ES-I3 (cell line): ENCODE results near the gene MZB1.
"Not testable (repeated sequence)": the region's sequence is repeated elsewhere in the genome, so short reads cannot be mapped to it uniquely, and the experiment has no call there.

Experiments
- H3K36me3 ChIP-seq: 2 replicates; pipeline ENCODE4 v1.6.1; 2013; ENCODE audit warnings: mild to moderate bottlenecking, low read length, control low read depth, moderate library complexity; ENCODE audit not compliant: insufficient read depth
- H3K4me1 ChIP-seq: 2 replicates; pipeline ENCODE4 v1.6.1; 2013; ENCODE audit warnings: mild to moderate bottlenecking, control low read depth, low read length; ENCODE audit not compliant: insufficient read depth
- H3K9ac ChIP-seq: 2 replicates; pipeline ENCODE4 v1.6.1; 2013; ENCODE audit warnings: low read depth, mild to moderate bottlenecking, low read length, moderate library complexity
- H3K9me3 ChIP-seq: 2 replicates; pipeline ENCODE4 v1.6.1; 2013; ENCODE audit warnings: mild to moderate bottlenecking, low read length, moderate library complexity; ENCODE audit not compliant: control insufficient read depth, insufficient read depth

Gene MZB1

DNA sequence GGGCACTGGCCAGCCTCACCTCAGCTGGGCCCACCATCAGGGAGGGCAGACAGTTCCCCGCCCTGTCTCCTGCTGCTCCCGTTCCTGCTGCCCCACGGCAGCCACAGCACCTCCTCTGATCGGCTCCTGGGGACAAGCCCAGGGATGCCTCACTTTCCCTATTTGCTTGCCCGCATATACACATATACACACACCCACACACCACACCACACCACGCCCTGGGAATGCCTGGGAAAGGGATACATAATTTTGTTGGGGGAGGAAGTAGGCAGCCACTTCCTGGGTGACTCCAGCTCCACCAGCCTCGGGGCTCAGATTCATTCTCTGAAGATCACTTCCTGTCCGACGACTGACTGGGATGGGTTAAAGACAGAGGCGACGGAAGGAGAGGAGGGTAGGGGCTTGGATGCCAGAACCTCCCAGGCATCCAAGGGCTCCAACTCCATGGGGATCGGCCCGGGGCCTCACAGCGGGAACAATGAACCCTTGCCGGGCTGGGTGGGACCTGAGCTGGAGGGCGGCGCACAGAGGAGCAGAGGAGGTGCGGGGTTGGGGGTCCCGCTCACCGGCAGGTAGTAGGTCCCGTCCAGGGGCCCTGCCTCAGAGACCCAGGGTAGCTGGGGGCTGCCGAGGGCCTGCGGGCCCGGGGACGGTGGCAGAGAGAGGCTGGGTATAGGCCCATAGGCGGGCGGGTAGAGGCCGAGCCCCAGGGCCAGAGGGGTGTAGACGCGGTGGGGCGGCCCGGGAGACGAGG is 2.0 kb upstream of the MZB1 start:
- Histone ChIP-seq H3K9ac (peak overlapping the region; percentile 80; the same call in 1 of the 2 replicates), H3K9me3 (no peaks in the 10 kb centered on the region), H3K4me1 (peaks cover 36% of the 10 kb centered on the region), H3K36me3 (no peaks in the 10 kb centered on the region)

DNA sequence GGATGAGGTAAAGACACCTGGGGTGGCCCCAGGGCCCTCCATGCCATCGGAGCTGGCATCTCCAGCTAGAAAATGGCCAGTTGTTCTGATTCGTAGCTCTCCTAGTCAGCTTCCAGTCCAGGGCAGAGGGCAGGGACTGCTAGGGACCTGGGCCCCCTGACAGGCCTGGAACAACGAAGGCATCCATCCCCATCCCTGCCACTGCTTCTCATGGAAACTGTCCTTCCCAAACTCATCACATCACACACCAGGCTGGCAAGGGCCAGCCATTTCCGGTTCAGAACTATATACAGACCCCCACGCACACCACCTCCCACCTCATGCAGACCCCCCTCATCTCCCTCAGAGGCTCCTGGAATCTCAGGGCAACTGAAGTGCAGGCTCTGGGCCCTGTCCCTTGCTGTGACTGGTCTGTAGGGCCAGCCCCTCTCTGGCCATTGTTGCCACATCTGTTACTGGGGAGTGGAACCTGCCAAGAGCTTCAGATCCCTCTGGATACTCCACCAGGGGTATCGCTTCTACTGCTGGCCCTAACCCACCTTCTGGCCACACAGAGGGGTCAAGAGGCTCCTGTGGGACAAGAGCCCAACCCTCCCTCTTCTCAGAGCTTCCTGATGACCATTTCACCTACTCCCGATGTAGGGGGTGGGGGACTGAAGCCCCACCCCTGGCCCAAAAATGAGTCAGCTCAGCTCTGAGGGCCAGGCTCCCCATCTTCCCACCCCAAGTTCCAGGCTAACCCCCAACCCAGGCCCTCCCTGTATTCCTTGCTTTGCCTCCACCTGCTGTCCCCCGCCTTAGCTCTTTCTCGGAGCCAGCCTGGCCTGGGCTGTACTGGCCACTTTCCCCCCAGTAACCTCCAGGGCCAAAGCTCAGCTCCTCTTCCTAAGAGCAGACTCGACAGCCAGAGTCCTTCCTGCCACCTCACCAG is 1.2 kb upstream of the MZB1 start:
- no peak overlapping the region for H3K9ac ChIP-seq
- H3K4me1 ChIP-seq = peaks cover 30% of the 10 kb centered on the region
- H3K36me3 ChIP-seq = no peaks in the 10 kb centered on the region
- H3K9me3 ChIP-seq = no peaks in the 10 kb centered on the region

DNA sequence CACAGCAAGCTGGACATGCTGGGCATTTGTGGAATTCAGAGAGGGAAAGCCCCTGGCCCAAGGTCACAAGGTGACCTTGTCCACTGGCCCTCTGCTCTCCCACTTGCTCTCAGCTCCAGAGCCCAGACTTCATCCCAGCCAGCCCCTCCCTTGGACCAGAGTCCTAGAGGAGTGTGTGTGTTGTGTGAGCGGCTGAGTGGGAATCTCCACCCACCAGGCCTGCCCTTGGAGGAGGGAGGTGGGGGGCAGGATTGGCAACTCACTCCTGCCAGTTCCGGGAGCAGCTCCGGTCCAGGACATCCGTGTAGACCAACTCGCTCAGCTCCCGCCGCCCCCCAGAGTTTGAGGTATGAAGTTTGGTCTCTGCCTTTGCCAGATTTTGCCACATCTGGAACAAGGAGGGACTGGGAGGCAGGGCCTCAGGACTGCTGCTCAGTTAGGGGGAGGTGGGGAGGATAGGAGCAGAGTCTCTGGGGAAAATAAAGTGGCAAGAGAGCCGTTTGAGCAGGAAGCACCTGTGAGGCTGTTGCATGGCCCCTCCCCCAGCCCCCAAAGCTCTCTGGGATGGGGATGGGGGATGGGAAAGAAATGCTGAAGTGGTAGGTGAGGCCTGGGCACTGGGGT is 1.4 kb downstream of the MZB1 start:
- Histone ChIP-seq H3K4me1 (peaks cover 22% of the 10 kb centered on the region), H3K9me3 (no peaks in the 10 kb centered on the region), H3K9ac (peak overlapping the region; percentile 1; the same call in 1 of the 2 replicates), H3K36me3 (no peaks in the 10 kb centered on the region)

DNA sequence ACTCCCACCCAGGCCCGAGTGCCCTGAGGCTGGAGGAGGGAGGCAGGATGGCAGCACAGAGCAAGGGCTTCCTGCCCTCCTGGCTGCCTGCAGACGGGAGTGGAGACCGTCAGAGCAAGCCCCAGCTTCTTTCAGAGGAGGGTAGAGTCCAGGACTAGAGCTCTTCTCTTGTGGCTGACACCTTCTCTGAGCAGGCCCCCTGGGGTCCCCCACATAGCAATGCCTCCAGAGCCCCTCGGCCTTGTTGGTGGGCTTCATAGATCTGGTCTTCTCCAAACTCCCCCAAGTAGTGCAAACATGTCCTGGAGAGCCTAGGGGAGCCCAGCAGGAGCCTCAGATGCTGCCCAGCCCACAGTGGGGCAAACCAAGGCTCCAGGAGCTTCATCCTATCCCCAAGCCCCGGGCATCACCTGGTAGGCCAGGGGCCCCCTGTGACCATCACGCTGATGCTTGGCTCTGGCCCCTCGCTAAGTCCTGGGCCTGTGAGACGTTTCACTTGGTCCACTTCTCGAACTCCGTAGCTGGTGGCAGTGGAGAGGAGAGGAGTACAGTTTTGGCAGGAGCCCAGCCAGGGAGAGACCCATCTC is 2.0 kb downstream of the MZB1 start:
- Histone ChIP-seq H3K36me3 (no peaks in the 10 kb centered on the region), H3K4me1 (peaks cover 22% of the 10 kb centered on the region), H3K9me3 (no peaks in the 10 kb centered on the region), H3K9ac (peak overlapping the region; percentile 1; the same call in 1 of the 2 replicates)

DNA sequence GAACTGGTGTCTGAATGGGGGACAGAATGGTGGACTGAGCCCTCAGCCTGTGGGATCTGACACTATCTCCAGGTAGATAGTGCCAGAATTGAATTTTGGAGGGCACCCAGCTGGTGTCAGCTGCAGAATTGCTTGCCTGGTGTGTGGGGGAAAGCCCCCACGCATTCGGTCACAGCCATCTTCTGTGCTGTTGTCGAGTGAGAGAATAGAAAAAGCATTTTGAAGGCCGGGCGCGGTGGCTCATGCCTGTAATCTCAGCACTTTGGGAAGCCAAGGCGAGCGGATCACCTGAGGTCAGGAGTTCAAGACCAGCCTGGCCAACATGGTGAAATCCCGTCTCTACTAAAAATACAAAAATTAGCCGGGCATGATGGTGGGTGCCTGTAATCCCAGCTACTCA is 2.8 kb downstream of the MZB1 start:
- H3K4me1 ChIP-seq = peaks cover 22% of the 10 kb centered on the region
- not testable (repeated sequence) for H3K9me3 ChIP-seq, H3K9ac ChIP-seq, H3K36me3 ChIP-seq

DNA sequence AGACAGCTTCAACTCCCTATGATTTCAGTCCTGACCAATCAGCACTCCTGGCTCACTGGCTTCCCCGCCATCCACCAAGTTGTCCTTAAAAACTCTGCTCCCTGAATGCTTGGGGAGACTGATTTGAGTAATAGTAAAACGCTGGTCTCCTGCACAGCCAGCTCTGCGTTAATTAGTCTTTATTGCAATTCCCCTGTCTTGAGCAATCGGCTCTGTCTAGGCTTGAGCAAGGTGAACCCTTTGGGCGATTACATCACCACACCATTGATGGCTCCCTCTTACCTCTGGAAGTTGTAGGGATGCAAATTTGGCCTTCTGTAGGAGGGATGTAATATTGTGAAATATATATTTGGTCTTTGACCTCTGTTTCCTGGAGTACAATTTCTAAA is 3.7 kb downstream of the MZB1 start:
- H3K4me1 ChIP-seq = peaks cover 15% of the 10 kb centered on the region
- H3K9me3 ChIP-seq = no peaks in the 10 kb centered on the region
- H3K9ac ChIP-seq = no peak overlapping the region
- no peaks in the 10 kb centered on the region for H3K36me3 ChIP-seq

DNA sequence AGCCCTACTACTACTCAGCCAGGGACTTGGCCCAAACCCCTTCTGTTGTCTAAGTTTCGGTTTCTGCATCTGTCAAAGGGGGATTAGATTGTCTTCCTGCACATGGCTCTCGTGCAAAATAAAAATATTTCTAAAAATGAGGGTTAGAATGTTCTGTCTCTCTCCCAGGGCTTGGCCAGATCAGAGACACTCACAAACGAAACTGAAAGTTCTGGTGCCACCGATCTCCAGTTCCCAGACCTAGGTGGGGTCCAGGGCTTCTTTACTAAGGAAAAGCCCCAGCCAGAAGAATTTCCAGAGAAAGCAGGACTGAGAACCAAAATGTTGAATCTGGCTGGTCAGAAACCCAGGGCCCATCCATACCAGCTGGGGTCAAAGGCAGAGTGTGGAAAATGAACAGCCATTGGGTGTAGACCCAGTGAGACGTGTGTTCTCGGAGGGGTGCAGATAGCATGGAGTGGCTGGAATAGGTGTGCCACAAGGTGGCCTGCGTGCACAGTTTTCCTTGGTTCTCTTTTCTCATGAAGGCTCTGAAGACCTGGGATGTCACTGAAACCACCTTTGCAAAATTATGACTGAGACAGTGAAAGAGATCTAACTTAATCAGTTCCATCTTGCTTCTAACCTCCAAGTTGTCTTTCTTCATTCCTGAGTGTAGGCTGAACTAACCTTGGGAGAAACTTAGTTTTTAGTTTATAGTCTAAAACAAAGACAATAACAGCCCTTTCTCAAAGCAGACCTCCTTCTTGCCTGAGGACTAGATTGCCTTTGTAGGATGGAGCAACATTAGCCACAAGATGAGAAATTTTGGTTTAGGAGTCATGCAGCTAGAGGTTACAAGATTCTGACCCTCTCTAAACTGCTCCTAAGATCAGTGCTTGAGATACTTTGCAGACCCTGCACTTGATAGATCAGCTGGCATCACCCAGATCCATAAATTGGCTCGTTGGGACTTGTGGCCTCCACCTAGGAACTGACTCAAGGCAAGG is 4.4 kb downstream of the MZB1 start:
- Histone ChIP-seq H3K36me3 (no peaks in the 10 kb centered on the region), H3K9me3 (no peaks in the 10 kb centered on the region; the same call in 1 of the 2 replicates), H3K9ac (no peak overlapping the region), H3K4me1 (peaks cover 13% of the 10 kb centered on the region)

DNA sequence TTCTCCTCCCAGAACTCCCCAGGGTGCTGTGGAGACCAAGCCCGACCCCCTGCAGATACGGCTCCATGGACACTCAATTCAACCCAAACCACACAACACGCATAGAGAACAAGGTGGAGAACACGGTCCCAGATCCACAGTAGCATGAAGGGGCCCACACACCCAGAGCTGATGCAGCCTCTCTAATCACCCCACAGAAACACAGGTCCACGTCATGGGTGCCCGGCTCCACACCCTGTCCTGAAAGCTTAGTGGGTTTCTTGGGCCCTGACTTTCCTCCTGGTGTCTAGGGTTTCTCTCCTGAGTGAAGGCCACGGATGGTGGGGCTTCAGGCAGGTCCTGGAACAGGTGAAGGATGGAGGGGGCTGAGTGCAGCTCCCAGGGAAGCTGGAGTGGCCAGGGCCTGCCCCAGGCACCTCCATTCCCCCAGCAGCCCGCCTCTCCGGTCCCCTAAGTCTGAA is 5.1 kb downstream of the MZB1 start:
- no peaks in the 10 kb centered on the region for H3K36me3 ChIP-seq
- peaks cover 13% of the 10 kb centered on the region for H3K4me1 ChIP-seq
- H3K9ac ChIP-seq = no peak overlapping the region
- no peaks in the 10 kb centered on the region; the same call in 1 of the 2 replicates for H3K9me3 ChIP-seq

DNA sequence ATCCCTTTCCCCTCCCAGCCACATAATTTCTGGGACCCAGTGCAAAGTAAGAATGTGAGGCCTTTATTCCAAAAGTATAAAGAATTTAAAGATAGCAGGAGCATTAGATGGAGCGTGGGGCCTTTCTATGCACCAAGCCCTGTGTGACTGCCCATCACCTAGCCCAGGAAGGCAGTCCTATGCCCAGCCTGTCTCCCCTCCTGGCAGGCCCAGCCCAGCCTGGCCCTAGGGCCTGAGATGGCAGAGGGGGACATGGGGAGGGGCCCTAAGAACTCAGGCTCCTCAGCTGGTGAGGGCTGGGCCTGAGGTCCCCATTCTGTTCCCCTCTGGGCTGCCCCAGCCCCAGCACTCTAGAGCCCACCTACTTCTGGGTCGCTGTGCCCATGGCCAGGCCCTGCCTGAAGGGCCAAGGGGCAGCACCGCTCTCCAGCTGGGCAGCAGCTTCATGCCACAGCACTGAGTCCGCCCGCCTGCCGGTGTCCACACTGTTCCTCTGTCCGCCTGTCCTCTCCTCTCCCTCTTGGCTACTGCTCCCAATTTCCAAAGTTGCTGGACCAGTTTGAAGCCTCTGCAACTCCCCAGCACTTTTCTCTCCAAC is 5.6 kb downstream of the MZB1 start:
- Histone ChIP-seq H3K4me1 (peaks cover 13% of the 10 kb centered on the region), H3K36me3 (no peaks in the 10 kb centered on the region), H3K9ac (no peak overlapping the region), H3K9me3 (no peaks in the 10 kb centered on the region; the same call in 1 of the 2 replicates)

DNA sequence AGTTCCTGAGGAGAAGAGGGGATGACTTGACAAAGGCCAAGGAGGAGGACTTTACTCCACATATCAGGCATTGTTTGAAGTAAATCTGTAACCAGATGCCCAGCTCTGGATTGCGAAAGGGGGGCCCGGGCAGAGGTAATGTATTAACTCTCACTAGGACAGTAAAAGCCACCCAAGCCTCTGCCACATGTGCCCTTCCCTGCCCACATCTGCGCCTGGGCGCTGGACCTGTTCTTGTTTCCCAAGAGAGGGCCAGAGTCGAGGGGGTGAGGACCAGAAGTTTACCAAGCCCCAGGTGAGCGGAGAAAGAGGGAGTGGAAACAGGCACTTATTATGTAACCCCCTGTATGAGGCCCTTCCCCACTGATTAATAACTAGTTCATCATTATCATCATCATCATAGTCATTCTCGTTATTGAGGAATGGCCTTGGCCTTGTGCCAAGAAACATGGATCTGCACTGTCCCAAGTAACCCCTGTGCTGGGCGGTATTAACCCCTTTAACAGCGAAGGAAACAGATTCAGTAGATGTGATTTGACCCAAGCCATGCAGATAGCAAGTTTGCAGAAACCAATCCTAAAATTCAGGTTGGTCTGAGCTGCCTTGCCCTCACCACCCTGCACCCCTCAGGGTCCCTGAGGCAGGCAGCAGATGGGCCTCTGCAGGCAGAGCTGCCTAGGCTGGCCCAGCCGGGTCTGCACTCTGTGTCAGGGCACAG is 6.3 kb downstream of the MZB1 start, which contains the start of gene SLC23A1:
TSS of gene SLC23A1 (minus strand) at position 23 of the 718 bp plus-strand sequence. CDS start 44 bp downstream, outside the sequence.
- no peaks in the 10 kb centered on the region for H3K36me3 ChIP-seq
- no peak within 1 kb of the TSS for H3K9ac ChIP-seq
- H3K4me1 ChIP-seq = peaks cover 11% of the 10 kb centered on the region
- no peaks in the 10 kb centered on the region; the same call in 1 of the 2 replicates for H3K9me3 ChIP-seq

DNA sequence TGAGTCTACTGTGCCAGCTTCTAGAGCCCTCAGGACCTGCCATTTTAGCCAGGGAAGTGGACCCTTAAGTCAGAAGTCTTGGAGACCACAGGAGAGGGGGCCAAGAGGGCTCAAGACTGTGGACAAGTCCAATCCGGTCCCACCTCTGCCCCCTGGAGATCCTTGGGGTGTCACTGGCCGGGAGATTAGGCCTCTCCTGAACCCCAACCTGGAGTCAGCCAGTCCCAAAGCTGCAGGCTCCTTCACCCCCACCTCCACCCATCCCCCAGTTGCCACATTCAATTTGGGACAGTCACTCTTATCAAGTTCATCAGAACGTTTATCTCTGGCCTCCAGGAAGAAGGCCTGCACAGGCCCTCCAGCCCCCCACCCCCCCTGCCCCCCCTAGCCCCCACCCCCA is 6.9 kb downstream of the MZB1 start:
- Histone ChIP-seq H3K4me1 (peaks cover 5% of the 10 kb centered on the region), H3K36me3 (no peaks in the 10 kb centered on the region), H3K9me3 (no peaks in the 10 kb centered on the region; the same call in 1 of the 2 replicates), H3K9ac (no peak overlapping the region)
